ENCODE results near the gene CFAP161. TPM values are rescaled to one million over a fixed set of nuclear protein-coding genes. Genes with fewer than 3 reads are reported as not detected.

The CFAP161 gene
- total and polyA plus RNA-seq, 2 experiments from 2014 or later: 0.13 TPM; not detected in 1

GRCh38 chr15:81106560-81106959 is 27.5 kb upstream of the CFAP161 start:
- Mint-ChIP-seq H3K9me3 (no peaks in the 10 kb centered on the region), H3K27ac (no peak overlapping the region), H3K27me3 (ENCODE audit: insufficient read depth, low read depth, poor library complexity) (peaks cover 11% of the 10 kb centered on the region), H3K4me1 (peaks cover 4% of the 10 kb centered on the region; the same call in 2 of the 3 replicates), H3K36me3 (ENCODE audit: low read depth) (no peaks in the 10 kb centered on the region), H3K4me3 (no peak overlapping the region)
- no peaks in the 10 kb centered on the region for H3K27me3 ChIP-seq (ENCODE audit: insufficient read depth)
- H3K4me1 ChIP-seq (ENCODE audit: insufficient read depth): peaks cover 2% of the 10 kb centered on the region
- no peaks in the 10 kb centered on the region for H4K20me1 ChIP-seq (replicated peaks; ENCODE audit: insufficient read depth)
- peak overlapping the region; percentile 69 for H2AFZ ChIP-seq
- no peaks in the 10 kb centered on the region for H3F3A ChIP-seq (replicated peaks; ENCODE audit: low read depth)
- H3K79me2 ChIP-seq (replicated peaks; ENCODE audit: insufficient read depth): no peaks in the 10 kb centered on the region
- peak; percentile 59 for ATAC-seq
- no peaks in the 10 kb centered on the region for H3K36me3 ChIP-seq (ENCODE audit: insufficient read depth)
- no peaks in the 10 kb centered on the region for H3K9me2 ChIP-seq (ENCODE audit: insufficient read depth)
- H3K4me3 ChIP-seq: no peak overlapping the region
- peak; percentile 73 for DNase-seq (ENCODE audit: low spot score)
- no peak for TF ChIP-seq ETS1 (IDR thresholded peaks at IDR 0.05)
- TF ChIP-seq, protein P1, sequence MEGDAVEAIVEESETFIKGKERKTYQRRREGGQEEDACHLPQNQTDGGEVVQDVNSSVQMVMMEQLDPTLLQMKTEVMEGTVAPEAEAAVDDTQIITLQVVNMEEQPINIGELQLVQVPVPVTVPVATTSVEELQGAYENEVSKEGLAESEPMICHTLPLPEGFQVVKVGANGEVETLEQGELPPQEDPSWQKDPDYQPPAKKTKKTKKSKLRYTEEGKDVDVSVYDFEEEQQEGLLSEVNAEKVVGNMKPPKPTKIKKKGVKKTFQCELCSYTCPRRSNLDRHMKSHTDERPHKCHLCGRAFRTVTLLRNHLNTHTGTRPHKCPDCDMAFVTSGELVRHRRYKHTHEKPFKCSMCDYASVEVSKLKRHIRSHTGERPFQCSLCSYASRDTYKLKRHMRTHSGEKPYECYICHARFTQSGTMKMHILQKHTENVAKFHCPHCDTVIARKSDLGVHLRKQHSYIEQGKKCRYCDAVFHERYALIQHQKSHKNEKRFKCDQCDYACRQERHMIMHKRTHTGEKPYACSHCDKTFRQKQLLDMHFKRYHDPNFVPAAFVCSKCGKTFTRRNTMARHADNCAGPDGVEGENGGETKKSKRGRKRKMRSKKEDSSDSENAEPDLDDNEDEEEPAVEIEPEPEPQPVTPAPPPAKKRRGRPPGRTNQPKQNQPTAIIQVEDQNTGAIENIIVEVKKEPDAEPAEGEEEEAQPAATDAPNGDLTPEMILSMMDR (conservative IDR thresholded peaks at IDR 0.05; ENCODE audit: low read depth in 2 of 2): peak; percentile 75 to 90
- no peak overlapping the region for H3K27ac ChIP-seq (ENCODE audit: low read depth)
- H3K4me2 ChIP-seq: no peak overlapping the region

GRCh38 chr15:81107889-81108288 is 26.2 kb upstream of the CFAP161 start:
- Histone ChIP-seq H2AFZ (no peak overlapping the region), H4K20me1 (replicated peaks; ENCODE audit: insufficient read depth) (no peaks in the 10 kb centered on the region), H3K79me2 (replicated peaks; ENCODE audit: insufficient read depth) (no peaks in the 10 kb centered on the region), H3F3A (replicated peaks; ENCODE audit: low read depth) (no peaks in the 10 kb centered on the region), H3K4me3 (no peak overlapping the region), H3K9me2 (ENCODE audit: insufficient read depth) (no peaks in the 10 kb centered on the region), H3K4me2 (no peak overlapping the region), H3K27me3 (ENCODE audit: insufficient read depth) (no peaks in the 10 kb centered on the region), H3K36me3 (ENCODE audit: insufficient read depth) (no peaks in the 10 kb centered on the region), H3K27ac (ENCODE audit: low read depth) (no peak overlapping the region), H3K4me1 (ENCODE audit: insufficient read depth) (peaks cover 4% of the 10 kb centered on the region)
- no peaks in the 10 kb centered on the region for H3K9me3 Mint-ChIP-seq
- no peak overlapping the region for H3K27ac Mint-ChIP-seq
- no peak overlapping the region for H3K4me3 Mint-ChIP-seq
- H3K36me3 Mint-ChIP-seq (ENCODE audit: low read depth): no peaks in the 10 kb centered on the region
- TF ChIP-seq STAT1 (IDR thresholded peaks at IDR 0.05; ENCODE audit: unreplicated experiment): no peak
- TF ChIP-seq POLR2AphosphoS5 (IDR thresholded peaks at IDR 0.05; ENCODE audit: low read depth): no peak
- TF ChIP-seq, protein P2, sequence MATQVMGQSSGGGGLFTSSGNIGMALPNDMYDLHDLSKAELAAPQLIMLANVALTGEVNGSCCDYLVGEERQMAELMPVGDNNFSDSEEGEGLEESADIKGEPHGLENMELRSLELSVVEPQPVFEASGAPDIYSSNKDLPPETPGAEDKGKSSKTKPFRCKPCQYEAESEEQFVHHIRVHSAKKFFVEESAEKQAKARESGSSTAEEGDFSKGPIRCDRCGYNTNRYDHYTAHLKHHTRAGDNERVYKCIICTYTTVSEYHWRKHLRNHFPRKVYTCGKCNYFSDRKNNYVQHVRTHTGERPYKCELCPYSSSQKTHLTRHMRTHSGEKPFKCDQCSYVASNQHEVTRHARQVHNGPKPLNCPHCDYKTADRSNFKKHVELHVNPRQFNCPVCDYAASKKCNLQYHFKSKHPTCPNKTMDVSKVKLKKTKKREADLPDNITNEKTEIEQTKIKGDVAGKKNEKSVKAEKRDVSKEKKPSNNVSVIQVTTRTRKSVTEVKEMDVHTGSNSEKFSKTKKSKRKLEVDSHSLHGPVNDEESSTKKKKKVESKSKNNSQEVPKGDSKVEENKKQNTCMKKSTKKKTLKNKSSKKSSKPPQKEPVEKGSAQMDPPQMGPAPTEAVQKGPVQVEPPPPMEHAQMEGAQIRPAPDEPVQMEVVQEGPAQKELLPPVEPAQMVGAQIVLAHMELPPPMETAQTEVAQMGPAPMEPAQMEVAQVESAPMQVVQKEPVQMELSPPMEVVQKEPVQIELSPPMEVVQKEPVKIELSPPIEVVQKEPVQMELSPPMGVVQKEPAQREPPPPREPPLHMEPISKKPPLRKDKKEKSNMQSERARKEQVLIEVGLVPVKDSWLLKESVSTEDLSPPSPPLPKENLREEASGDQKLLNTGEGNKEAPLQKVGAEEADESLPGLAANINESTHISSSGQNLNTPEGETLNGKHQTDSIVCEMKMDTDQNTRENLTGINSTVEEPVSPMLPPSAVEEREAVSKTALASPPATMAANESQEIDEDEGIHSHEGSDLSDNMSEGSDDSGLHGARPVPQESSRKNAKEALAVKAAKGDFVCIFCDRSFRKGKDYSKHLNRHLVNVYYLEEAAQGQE (IDR thresholded peaks at IDR 0.05; ENCODE audit: unreplicated experiment): no peak
- TF ChIP-seq EZH2 (IDR thresholded peaks at IDR 0.05; ENCODE audit: low read depth, unreplicated experiment): no peak
- ATAC-seq (no peak), DNase-seq (ENCODE audit: low spot score) (no peak)
- H3K27me3 Mint-ChIP-seq (ENCODE audit: insufficient read depth, low read depth, poor library complexity): peaks cover 11% of the 10 kb centered on the region
- H3K4me1 Mint-ChIP-seq: peaks cover 4% of the 10 kb centered on the region; the same call in 2 of the 3 replicates

Measured in GM23338 (cell line).